Measurements from ENCODE around the gene CRLF1.

CRLF1 gene

DNA sequence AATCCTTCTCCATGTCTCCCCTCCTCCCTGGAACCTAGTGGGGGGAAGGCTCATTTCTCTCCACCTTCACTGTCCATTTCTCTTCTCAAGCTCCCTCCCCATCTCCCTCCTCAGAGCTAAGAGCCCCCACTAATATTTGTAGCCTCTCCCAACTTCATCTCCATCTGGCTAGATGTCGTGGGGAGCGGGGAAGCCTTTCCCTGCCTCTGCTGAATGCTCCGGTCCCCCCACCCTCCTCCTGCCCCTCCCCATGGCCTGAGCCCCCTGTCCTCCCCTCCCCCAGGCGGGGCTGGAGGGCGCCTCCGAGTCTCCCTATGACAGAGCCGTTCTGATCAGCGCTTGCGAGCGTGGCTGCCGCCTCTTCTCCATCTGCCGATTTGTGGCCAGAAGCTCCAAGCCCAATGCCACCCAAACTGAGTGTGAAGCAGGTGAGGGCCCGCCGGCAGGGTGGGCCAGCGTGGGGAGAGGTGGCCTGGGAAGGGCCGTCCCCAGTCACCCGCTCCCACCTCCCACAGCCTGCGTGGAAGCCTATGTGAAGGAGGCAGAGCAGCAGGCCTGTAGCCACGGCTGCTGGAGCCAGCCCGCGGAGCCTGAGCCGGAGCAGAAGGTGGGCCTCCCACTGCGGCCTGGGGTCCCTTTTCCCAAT is 7.1 kb upstream of the CRLF1 start:
- no peak for DNase-seq (ENCODE audit: low read depth)
- TF ChIP-seq, protein P1, sequence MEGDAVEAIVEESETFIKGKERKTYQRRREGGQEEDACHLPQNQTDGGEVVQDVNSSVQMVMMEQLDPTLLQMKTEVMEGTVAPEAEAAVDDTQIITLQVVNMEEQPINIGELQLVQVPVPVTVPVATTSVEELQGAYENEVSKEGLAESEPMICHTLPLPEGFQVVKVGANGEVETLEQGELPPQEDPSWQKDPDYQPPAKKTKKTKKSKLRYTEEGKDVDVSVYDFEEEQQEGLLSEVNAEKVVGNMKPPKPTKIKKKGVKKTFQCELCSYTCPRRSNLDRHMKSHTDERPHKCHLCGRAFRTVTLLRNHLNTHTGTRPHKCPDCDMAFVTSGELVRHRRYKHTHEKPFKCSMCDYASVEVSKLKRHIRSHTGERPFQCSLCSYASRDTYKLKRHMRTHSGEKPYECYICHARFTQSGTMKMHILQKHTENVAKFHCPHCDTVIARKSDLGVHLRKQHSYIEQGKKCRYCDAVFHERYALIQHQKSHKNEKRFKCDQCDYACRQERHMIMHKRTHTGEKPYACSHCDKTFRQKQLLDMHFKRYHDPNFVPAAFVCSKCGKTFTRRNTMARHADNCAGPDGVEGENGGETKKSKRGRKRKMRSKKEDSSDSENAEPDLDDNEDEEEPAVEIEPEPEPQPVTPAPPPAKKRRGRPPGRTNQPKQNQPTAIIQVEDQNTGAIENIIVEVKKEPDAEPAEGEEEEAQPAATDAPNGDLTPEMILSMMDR (IDR thresholded peaks at IDR 0.05; ENCODE audit: control insufficient read depth, insufficient read depth, low read depth, low read length, missing control alignments): no peak
- no peak overlapping the region for H3K4me3 ChIP-seq (ENCODE audit: control insufficient read depth, low read depth, low read length)

DNA sequence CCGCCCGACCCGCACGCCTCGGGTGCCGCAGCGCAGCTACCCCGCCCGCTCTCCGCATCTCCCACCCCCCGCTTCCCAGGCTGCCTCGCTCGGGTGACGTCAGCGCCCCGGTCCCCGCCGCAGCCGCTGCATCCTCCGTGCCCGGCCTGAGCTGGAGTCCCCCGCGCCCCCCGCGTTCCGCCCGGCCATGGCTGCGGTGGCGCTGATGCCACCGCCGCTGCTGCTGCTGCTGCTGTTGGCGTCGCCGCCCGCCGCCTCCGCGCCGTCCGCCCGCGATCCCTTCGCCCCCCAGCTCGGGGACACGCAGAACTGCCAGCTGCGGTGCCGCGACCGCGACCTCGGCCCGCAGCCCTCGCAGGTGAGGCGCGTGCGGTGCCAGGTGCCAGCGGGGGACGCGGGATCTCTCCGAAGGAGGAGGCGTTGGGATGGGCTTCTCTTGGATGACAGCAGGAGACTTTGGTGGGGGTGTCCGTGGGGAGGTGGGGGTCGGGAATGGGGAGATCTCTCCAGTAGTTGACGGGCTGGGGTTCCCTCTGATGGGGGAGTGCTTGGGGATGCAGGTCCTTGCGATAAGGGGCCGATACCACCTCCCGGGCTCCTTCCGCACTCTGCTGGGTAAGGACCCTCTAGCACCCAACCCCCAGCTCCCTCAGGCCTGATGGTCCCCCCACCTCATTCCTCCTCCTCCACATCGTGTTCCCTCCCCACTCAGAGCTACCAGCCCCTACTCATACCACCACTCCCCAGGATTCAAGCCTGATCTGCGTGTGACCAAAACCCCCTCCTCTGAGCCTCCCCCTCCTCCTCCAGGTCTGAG is 6.4 kb upstream of the CRLF1 start, which contains the start of gene TMEM59L:
TSS of gene TMEM59L (plus strand) at position 99 of the 817 bp plus-strand sequence. CDS start at position 188, 89 bp downstream.
- no peak for DNase-seq (ENCODE audit: low read depth)
- TF ChIP-seq, protein P1 (IDR thresholded peaks at IDR 0.05; ENCODE audit: control insufficient read depth, insufficient read depth, low read depth, low read length, missing control alignments): no peak
- peak within 1 kb of the TSS; percentile 38 for H3K4me3 ChIP-seq (ENCODE audit: control insufficient read depth, low read depth, low read length)

DNA sequence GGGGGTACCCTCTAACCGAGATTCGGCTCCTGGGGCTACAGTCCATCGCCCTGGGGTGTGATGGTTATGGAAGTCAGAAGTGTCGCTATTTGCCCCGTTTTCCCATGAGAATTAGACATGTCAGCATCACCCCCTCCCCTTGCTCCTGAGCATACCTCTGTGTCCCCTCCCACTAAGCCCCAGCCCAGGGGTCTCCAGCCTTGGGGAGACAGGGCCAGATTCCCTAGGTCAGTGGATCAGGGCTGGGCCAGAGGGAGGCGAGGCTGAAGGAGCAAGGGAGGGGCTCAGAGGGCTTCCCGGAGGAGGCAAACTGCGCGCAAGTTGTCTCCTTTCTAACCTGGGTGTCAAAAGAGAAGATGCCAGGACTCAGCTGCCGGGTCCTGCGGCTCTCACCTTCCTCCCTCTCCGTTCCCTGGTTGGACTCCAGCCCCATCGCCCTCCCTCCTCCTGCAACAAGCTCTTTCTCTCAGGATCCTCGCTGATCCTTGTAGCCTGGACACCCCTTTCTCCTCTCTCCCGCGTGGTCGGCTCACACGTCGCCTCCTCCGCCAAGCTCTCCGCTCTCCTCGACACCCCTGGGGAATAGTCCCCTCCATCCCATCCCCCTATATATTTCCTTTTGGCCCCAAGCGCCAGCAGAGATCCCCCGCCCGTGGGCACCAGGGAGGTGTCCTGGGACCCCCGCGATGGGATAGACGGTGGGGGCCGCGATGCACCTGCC is 5.6 kb upstream of the CRLF1 start:
- peak overlapping the region; percentile 38 for H3K4me3 ChIP-seq (ENCODE audit: control insufficient read depth, low read depth, low read length)
- TF ChIP-seq, protein P1 (IDR thresholded peaks at IDR 0.05; ENCODE audit: control insufficient read depth, insufficient read depth, low read depth, low read length, missing control alignments): no peak
- DNase-seq (ENCODE audit: low read depth): no peak

DNA sequence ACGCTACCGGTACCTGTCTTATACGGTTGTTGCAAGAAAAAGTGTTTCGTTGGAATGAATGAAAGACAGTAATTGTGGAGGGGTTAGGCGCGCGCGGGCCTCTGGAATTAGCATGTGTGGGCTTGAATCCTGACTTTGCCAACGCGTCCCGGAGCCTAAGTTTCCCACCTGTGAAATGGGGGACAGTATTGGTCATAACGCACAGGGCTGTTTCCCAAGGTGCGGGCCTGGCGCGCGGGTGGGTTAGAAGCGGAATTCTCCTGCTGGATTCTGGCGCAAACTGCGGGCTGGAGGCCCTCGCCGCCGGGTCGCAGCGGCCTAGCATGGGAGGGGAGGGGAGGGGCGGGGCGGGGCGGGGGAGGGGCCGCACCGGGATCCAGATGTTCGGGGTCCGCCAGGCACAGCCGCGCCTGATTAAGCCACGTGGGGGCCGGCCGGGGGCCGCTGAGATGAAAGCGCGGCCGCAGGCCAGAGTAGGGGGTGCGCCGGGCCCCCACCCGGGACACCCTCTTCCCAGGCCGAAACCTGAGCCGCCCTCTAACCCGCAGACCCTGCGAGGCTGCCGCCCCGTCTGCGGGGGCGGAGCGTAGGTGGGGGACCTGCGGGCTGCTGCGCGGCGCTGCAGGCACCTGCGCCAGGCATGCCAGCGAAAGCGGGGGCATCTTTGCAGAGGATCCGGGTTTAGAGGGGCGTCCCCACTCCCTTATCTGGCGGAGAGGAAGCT is 4.9 kb upstream of the CRLF1 start:
- DNase-seq (ENCODE audit: low read depth): no peak
- TF ChIP-seq, protein P1 (IDR thresholded peaks at IDR 0.05; ENCODE audit: control insufficient read depth, insufficient read depth, low read depth, low read length, missing control alignments): no peak
- no peak overlapping the region for H3K4me3 ChIP-seq (ENCODE audit: control insufficient read depth, low read depth, low read length)

DNA sequence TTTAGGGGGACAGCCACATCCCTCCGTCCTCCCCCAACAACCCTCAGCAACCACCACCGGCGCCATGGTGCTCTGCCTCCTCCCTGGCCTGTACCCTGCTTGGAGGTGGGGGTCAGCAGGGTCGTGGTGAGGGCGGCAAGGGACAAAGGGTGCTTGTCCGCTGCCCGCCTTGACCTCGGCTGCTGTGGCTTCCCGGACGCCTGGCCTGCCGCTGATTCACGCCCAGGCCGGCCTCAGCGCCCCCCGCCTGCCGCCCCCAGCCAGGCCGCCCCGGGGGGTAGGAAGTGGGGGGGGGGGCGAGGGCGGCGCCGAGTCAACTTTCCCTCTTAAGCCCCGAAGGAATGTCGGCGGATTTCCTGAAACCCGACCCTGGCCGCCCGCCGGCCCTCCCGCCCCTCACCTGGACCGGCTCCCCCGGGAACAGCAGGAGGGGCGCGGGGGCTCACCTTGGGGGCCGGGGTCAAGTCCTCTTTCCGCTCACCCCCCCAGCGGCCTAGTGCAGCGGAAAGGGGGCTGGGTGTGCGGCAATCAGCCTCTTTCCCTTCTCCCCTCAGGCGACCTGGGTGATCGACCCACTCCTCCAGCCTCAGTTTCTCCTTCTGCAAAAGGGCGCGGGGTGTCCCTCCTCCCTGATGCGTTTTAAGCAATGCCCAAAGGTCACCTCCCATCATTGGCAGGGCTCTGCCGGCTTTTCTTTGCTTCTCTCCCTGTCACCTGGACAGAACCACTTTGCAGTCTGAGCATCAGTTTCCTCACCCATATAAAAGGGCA is 4.1 kb upstream of the CRLF1 start:
- no peak for DNase-seq (ENCODE audit: low read depth)
- TF ChIP-seq, protein P1 (IDR thresholded peaks at IDR 0.05; ENCODE audit: control insufficient read depth, insufficient read depth, low read depth, low read length, missing control alignments): no peak
- H3K4me3 ChIP-seq (ENCODE audit: control insufficient read depth, low read depth, low read length): no peak overlapping the region

All from AG09309 (cell line).